HG02938 (cell line): ENCODE data around the gene C4orf17.

Source experiments
- ATAC-seq: cut with Tn5 transposase; IDR thresholded peaks from one replicate; pipeline ENCODE4 v1.9.1; 2021; ENCODE audit warnings: mild to moderate bottlenecking, moderate library complexity; ENCODE audit not compliant: unreplicated experiment

The C4orf17 gene

GRCh38 chr4:99536848-99537247, 26.0 kb downstream of the C4orf17 start:
- no peak for ATAC-seq

- ATAC-seq: no peak
Measured at GRCh38 chr4:99537674-99538073, 26.9 kb downstream of the C4orf17 start.

GRCh38 chr4:99540277-99540939, 29.6 kb downstream of the C4orf17 start:
- no peak for ATAC-seq

GRCh38 chr4:99552872-99553271, 42.1 kb downstream of the C4orf17 start:
- ATAC-seq: no peak

- peak; percentile 91 for ATAC-seq
Measured at GRCh38 chr4:99563310-99564186, 52.7 kb downstream of the C4orf17 start, which contains the start of gene TRMT10A. Gene TRMT10A, minus strand, starts transcription at chr4:99564039. Its CDS starts 4,701 bp downstream, at chr4:99559338.

GRCh38 chr4:99564921-99565320, 54.1 kb downstream of the C4orf17 start:
- no peak for ATAC-seq

- no peak for ATAC-seq
Measured at GRCh38 chr4:99571883-99572282, 61.1 kb downstream of the C4orf17 start.

GRCh38 chr4:99572527-99573240, 61.9 kb downstream of the C4orf17 start:
- no peak for ATAC-seq

GRCh38 chr4:99573735-99574368, 63.0 kb downstream of the C4orf17 start:
- no peak for ATAC-seq

- ATAC-seq: peak; percentile 76
Measured at GRCh38 chr4:99574530-99575324, 63.9 kb downstream of the C4orf17 start, which contains the start of gene MTTP. Gene MTTP, plus strand, starts transcription at chr4:99574824. Its CDS starts 86 bp downstream, at chr4:99574910.

- ATAC-seq: no peak
Measured at GRCh38 chr4:99578714-99579113, 67.9 kb downstream of the C4orf17 start.

GRCh38 chr4:99585516-99585915, 74.7 kb downstream of the C4orf17 start:
- ATAC-seq: no peak

GRCh38 chr4:99586322-99586721, 75.5 kb downstream of the C4orf17 start:
- ATAC-seq: no peak

- no peak for ATAC-seq
Measured at GRCh38 chr4:99586797-99587196, 76.0 kb downstream of the C4orf17 start.

GRCh38 chr4:99587309-99587708, 76.5 kb downstream of the C4orf17 start:
- no peak for ATAC-seq

- ATAC-seq: no peak
Measured at GRCh38 chr4:99587803-99588202, 77.0 kb downstream of the C4orf17 start.

- ATAC-seq: no peak
Measured at GRCh38 chr4:99591757-99592156, 80.9 kb downstream of the C4orf17 start.
